HG03108 (cell line): ENCODE results near the gene ZBTB8A.
"Not testable (repeated sequence)": the region's sequence is repeated elsewhere in the genome, so short reads cannot be mapped to it uniquely, and the experiment has no call there.

Experiments
- ATAC-seq: cut with Tn5 transposase; IDR thresholded peaks from one replicate; pipeline ENCODE4 v1.9.1; 2021; ENCODE audit warnings: moderate library complexity; ENCODE audit not compliant: unreplicated experiment

ZBTB8A gene

DNA sequence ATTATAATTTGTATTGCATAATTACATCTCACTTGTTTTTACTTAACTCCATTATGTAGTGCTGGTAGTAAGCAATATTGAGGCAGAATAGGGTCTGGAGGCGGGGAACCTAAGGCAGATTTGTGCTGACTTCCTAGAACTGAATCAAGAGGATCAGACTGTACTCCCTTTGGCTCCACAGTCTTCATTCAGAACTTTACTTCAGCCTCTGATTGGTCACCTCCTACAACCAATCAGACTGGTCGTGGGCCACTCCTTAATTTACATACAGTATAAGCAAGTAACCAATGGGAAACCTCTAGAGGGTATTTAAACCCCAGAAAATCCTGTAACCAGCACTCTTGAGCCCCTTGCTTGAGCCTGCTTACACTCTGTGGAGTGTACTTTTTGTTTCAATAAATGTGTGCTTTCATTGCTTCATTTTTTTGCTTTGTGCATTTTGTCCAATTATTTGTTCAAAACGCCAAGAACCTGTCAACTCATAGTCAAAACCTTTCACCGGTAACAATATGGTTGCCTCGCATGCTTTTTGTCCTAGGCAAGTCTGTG lies 79.5 kb downstream of the ZBTB8A start:
- ATAC-seq: no peak

DNA sequence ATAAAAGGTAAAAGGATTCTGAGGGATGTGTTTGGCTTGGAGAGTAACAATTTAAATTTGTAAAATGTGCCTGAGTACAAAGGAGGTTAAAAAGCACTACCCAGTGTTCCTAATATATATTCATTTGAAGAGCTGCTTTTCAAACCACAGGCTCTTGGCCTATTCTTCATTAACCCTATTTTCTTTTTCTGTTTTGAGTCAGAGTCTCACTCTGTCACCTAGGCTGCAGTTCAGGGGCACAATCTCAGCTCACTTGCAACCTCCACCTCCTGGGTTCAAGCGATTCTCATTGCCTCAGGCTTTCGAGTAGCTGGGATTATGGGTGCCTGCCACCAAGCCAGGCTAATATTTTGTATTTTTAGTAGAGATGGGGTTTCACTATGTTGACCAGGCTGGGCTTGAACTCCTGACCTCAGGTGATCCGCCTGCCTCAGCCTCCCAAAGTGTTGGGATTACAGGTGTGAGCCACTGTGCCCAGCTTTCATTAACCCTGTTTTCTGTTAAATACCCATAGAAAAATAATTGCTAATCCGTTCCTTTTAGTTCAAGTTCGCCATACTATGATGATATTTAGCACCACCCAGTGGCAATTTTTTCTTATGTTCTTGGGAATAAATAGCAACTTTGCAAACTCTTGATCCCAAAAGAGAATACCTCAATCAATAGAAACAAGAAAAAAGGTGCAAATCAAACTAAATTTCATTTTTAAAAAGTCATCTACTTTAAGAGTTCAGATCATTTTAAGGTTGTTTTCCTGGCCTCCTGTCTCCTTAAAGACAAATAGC lies 80.7 kb downstream of the ZBTB8A start:
- peak; percentile 85 for ATAC-seq

DNA sequence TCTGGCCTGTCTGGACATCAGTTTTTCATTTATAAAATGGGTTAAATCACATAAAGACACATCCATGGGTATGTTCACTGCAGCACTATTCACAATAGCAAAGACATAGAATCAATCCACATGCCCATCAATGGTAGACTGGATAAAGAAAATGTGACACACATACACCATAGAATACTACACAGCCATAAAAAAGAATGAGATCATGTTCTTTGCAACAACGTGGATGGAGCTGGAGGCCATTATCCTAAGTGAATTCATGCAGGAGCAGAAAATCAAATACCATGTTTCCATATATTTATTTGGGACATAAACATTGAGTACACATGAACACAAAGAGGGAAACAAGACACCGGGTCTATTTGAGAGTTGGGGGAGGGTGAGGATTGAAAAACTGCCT lies 83.0 kb downstream of the ZBTB8A start:
- no peak for ATAC-seq

GRCh38 chr1:32622806-32623681 lies 83.8 kb downstream of the ZBTB8A start:
- ATAC-seq: no peak

GRCh38 chr1:32623775-32624174 lies 84.5 kb downstream of the ZBTB8A start:
- ATAC-seq: no peak

- ATAC-seq: no peak
Measured at GRCh38 chr1:32626176-32626575, 86.9 kb downstream of the ZBTB8A start.

GRCh38 chr1:32627596-32628162 lies 88.5 kb downstream of the ZBTB8A start:
- peak; percentile 60 for ATAC-seq

GRCh38 chr1:32630173-32630572 lies 90.9 kb downstream of the ZBTB8A start:
- ATAC-seq: not testable (repeated sequence)

- no peak for ATAC-seq
Measured at GRCh38 chr1:32632829-32633228, 93.6 kb downstream of the ZBTB8A start.

DNA sequence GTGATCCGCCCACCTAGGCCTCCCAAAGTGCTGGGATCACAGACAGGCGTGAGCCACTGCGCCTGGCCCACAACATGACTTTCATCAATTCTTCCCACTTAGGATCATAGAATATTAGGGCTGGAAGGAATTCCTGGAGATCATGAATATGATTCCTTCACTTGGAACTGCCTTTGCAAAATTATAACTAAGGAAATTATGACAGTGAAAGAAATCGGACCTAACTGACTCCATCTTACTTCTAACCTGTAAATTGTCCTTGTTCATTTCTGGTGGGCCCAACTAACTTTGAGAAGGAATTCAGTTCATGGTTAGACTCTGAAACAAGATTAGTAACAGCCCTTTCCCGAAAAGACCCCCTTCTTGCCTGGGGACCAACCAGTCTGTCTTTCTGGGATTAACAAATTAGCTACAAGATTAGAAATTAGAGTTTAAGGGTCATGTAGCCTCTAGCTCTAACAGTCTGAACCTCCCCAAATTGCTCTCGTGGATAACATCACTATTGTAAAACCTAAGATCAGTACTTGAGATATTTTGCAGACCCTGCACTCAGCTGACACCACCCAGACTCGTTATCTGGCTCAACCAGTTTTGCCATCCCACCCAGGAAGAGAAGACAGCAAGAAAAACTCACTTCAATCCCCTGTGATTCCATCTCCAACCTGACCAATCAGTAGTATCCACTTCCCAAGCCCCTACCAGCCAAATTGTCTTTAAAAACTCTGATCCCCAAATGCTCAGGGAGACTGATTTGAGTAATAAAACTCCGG lies 96.5 kb downstream of the ZBTB8A start:
- no peak for ATAC-seq

- ATAC-seq: no peak
Measured at GRCh38 chr1:32636914-32637645, 97.9 kb downstream of the ZBTB8A start.

DNA sequence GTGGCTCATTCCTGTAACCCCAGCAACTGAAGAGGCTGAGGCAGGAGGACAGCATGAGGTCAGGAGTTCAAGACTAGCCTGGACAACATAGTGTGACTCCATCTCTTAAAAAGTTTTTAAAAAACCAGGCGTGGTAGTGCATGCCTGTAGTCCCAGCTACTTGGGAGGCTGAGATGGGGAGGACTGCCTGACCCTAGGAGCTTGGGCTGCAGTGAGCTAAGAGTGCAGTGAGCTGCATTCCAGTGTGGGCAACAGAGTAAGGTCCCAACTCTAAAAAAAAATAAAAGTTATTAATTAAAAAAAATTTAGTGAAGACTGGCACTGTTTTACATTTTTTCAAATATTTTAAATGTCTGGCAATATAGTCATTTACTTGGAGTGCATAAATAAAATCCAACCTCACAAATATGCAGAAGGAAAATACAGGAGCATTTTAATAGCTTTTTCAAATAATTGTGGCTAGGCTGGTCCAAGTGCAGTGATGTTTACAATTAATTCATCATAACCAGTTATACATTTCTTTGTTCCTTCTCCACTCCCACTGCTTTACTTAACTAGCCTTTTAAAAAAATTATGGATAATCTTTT lies 100.4 kb downstream of the ZBTB8A start:
- no peak for ATAC-seq

DNA sequence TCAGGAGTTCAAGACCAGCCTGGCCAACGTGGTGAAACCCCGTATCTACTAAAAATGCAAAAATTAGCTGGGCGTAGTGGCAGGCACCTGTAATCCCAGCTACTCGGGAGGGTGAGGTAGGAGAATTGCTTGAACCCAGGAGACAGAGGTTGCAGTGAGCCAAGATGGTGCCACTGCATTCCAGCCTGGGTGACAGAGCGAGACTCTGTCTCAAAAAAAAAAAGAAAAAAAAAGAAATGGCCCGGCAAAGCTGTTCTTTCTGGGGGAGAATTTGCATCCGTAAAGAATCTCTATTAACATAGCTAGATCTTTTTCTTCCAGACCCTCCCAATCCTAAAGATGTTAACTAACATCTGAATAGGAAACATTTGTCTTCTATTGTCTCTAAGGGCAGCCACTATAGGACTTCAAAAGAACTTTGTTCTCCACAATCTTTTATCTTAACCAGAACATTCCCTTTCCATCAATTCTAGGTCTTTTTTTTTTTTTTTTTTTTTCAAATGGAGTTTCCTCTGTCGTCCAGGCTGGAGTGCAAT lies 103.1 kb downstream of the ZBTB8A start:
- ATAC-seq: not testable (repeated sequence)

GRCh38 chr1:32644426-32644825 lies 105.2 kb downstream of the ZBTB8A start:
- ATAC-seq: no peak

DNA sequence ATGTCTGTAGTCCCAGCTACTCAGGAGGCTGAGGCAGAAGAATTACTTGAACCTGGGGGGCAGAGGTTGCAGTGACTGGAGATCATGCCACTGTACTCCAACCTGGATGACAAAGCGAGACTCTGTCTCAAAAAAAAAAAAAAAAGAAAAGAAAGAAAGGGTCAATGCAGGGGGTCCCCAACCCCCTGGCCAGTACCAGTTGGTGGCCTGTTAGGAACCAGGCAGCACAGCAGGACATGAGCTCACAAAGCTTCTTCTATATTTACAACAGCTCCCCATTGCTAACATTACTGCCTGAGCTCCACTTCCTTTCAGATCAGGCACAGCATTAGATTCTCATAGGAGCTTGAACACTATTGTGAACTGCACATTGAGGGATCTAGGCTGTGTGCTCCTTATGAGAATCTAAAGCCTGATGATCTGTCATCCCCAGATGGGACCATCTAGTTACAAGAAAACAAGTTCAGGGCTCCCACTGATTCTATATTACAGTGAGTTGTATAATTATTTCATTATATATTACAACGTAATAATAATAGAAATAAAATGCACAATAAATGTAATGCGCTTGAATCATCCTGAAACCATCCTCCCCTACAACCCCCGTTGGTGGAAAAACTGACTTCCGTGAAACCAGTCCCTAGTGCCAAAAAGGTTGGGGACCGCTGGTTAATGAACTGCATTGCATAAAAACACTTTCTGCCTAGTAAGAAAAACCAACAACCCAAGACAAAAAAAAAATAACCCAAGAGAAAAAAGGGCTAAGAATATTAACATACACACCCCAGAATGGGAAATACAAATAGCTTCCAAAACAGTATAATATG lies 108.3 kb downstream of the ZBTB8A start:
- ATAC-seq: no peak

- peak; percentile 54 for ATAC-seq
Measured at GRCh38 chr1:32650248-32650751, 111.1 kb downstream of the ZBTB8A start, which contains the start of gene ZBTB8OS. TSS of gene ZBTB8OS (minus strand) at chr1:32650550. CDS start at chr1:32650529, 21 bp downstream.

- ATAC-seq: peak; percentile 83
Measured at GRCh38 chr1:32650752-32651460, 111.7 kb downstream of the ZBTB8A start, which contains the start of gene RBBP4. TSS of gene RBBP4 (plus strand) at chr1:32651208. CDS start at chr1:32651307, 99 bp downstream.
